Natural killer cell treated with Interleukin-12 subunit alpha and Interleukin-12 subunit beta and Interleukin-15 and Interleukin-18, amount 100 ng/mL, for 72 hours (primary cell): ENCODE data around the gene CES2. TPM values are rescaled to one million over a fixed set of nuclear protein-coding genes. Genes with fewer than 3 reads are reported as not detected.
"Not testable (repeated sequence)": the region's sequence is repeated elsewhere in the genome, so short reads cannot be mapped to it uniquely, and the experiment has no call there.

ENCODE experiments used
- ATAC-seq, 2 donors: fragments of 150-1000 bp; cut with Tn5 transposase in 1 of 2; sonication (Bioruptor Pico), chemical (Tn5 transposase) in 1 of 2; 2 replicates each; pipeline ENCODE4 v1.10.0; 2021
- DNase-seq: peaks from one replicate; pipeline ENCODE4 v3.0.0; 2022; ENCODE audit warnings: low spot score
- H3K27ac Mint-ChIP-seq, 2 donors: 1 replicate in 1 of 2; 2 replicates in 1 of 2; pipeline ENCODE4 v1.8.0; 2022; ENCODE audit warnings: mixed read lengths in 2 of 2, mild to moderate bottlenecking in 1 of 2, moderate library complexity in 1 of 2
- H3K27me3 Mint-ChIP-seq, 2 donors: 1 replicate in 1 of 2; 2 replicates in 1 of 2; pipeline ENCODE4 v1.8.0; 2022; ENCODE audit warnings: mixed read lengths in 2 of 2
- H3K36me3 Mint-ChIP-seq: one replicate; pipeline ENCODE4 v1.8.0; 2022; ENCODE audit warnings: mixed read lengths
- H3K4me1 Mint-ChIP-seq, 2 donors: 1 replicate in 1 of 2; 2 replicates in 1 of 2; pipeline ENCODE4 v1.8.0; 2022; ENCODE audit warnings: low read depth in 2 of 2, mixed read lengths in 2 of 2, mild to moderate bottlenecking in 1 of 2
- H3K4me3 Mint-ChIP-seq: one replicate; pipeline ENCODE4 v1.8.0; 2022; ENCODE audit warnings: mixed read lengths
- H3K9me3 Mint-ChIP-seq: 2 replicates; pipeline ENCODE4 v1.8.0; 2022; ENCODE audit warnings: mixed read lengths
- total RNA-seq, 2 donors: library from RNA; stranded (reverse); gene quantifications; one replicate each; pipeline ENCODE4 v1.2.3, GENCODE V29; 2022

The CES2 gene
- total RNA-seq, 2 donors from 2014 or later, result 27.7 to 36.7 TPM

DNA sequence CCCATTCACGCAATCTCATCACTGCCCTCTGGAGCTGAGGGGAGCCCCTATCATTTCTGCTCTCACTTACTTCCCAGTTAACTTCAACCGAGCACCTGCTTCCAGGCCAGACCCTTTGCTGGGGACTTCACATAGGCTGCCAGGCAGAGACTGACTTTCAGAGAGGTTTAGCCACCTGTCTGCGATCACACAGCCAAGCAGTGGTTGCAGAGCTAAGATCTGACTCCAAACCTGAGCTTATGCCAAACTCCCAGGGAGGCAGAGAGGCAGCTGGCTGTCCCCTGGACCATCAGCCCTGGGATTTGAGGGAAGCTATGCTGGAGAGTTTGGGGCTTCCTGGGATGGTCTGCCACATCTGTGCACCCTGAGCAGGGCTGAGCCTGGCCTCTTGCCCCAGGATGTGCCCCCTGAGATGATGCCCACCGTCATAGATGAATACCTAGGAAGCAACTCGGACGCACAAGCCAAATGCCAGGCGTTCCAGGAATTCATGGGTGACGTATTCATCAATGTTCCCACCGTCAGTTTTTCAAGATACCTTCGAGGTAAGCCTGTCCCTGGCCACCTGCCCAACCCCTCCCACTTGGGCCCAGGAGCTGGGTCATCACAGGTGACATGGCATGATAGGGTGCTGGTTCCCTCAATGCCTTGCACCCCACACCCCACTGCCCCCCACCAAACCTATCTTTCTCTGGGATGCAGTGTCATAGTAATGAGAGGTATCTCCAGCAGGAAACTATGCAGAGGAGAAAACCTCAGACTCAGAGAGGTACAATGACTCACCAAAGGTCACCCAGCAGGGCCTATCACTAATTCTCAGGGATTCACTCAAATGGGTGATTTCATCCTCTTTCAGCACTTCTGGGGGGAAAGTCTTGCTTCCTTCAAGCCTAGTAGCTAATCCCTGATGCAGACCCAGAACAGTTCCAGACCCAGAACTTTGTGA lies 35.7 kb downstream of the CES2 start:
- Mint-ChIP-seq H3K27me3 (no peaks in the 10 kb centered on the region), H3K27ac (no peak overlapping the region), H3K9me3 (no peaks in the 10 kb centered on the region), H3K4me1 (peaks cover 0 to 14% of the 10 kb centered on the region in 2 donors), H3K4me3 (no peak overlapping the region), H3K36me3 (no peaks in the 10 kb centered on the region)
- DNase-seq (peak; percentile 29), ATAC-seq (no peak)

- Mint-ChIP-seq H3K9me3 (no peaks in the 10 kb centered on the region), H3K4me3 (no peak overlapping the region), H3K27ac (no peak overlapping the region), H3K27me3 (peaks cover 0 to 2% of the 10 kb centered on the region in 2 donors), H3K36me3 (no peaks in the 10 kb centered on the region), H3K4me1 (peaks cover 3 to 14% of the 10 kb centered on the region in 2 donors)
- no peak for ATAC-seq
- DNase-seq, result no peak
These were observed 37.7 kb downstream of the CES2 start for GRCh38 chr16:66972983-66973382.

DNA sequence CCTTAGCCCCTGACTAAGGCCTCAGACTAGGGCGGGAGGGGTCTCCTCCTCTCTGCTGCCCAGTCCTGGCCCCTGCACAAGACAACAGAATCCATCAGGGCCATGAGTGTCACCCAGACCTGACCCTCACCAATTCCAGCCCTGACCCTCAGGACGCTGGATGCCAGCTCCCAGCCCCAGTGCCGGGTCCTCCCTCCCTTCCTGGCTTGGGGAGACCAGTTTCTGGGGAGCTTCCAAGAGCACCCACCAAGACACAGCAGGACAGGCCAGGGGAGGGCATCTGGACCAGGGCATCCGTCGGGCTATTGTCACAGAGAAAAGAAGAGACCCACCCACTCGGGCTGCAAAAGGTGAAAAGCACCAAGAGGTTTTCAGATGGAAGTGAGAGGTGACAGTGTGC lies 38.4 kb downstream of the CES2 start:
- Mint-ChIP-seq H3K36me3 (no peaks in the 10 kb centered on the region), H3K4me1 (peaks cover 3 to 14% of the 10 kb centered on the region in 2 donors), H3K27me3 (peaks cover 0 to 2% of the 10 kb centered on the region in 2 donors), H3K4me3 (no peak overlapping the region), H3K9me3 (no peaks in the 10 kb centered on the region), H3K27ac (no peak overlapping the region)
- ATAC-seq, result no peak
- DNase-seq, result no peak

DNA sequence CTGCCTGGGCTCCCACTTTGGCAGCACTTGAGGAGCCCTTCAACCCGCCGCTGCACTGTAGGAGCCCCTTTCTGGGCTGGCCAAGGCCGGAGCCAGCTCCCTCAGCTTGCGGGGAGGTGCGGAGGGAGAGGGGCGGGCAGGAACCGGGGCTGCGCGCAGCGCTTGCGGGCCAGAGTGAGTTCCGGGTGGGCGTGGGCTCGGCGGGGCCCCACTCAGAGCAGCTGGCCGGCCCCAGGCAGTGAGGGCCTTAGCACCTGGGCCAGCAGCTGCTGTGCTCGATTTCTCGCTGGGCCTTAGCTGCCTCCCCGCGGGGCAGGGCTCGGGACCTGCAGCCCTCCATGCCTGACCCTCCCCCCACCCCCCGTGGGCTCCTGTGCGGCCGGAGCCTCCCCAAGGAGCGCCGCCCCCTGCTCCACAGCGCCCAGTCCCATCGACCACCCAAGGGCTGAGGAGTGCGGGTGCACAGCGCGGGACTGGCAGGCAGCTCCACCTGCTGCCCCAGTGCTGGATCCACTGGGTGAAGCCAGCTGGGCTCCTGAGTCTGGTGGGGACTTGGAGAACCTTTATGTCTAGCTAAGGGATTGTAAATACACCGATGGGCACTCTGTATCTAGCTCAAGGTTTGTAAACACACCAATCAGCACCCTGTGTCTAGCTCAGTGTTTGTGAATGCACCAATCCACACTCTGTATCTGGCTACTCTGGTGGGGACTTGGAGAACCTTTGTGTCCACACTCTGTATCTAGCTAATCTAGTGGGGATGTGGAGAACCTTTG lies 39.0 kb downstream of the CES2 start:
- not testable (repeated sequence) for H3K27me3 Mint-ChIP-seq, ATAC-seq, H3K9me3 Mint-ChIP-seq, DNase-seq, H3K36me3 Mint-ChIP-seq
- H3K27ac Mint-ChIP-seq, result peak overlapping the region in 1 of 2 donors; percentile 18
- peaks cover 3 to 14% of the 10 kb centered on the region in 2 donors for H3K4me1 Mint-ChIP-seq
- H3K4me3 Mint-ChIP-seq, result peak overlapping the region; percentile 77

DNA sequence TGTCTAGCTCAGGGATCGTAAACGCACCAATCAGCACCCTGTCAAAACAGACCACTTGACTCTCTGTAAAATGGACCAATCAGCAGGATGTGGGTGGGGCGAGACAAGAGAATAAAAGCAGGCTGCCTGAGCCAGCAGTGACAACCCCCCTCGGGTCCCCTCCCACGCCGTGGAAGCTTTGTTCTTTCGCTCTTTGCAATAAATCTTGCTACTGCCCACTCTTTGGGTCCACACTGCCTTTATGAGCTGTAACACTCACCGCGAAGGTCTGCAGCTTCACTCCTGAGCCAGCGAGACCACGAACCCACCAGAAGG lies 39.6 kb downstream of the CES2 start:
- H3K36me3 Mint-ChIP-seq, H3K27me3 Mint-ChIP-seq, DNase-seq, H3K9me3 Mint-ChIP-seq, ATAC-seq: not testable (repeated sequence)
- peak overlapping the region; percentile 77 for H3K4me3 Mint-ChIP-seq
- peak overlapping the region in 1 of 2 donors; percentile 18 for H3K27ac Mint-ChIP-seq
- peaks cover 3 to 14% of the 10 kb centered on the region in 2 donors for H3K4me1 Mint-ChIP-seq

- H3K4me3 Mint-ChIP-seq, result peak overlapping the region; percentile 77
- no peaks in the 10 kb centered on the region for H3K36me3 Mint-ChIP-seq
- H3K4me1 Mint-ChIP-seq, result peaks cover 3 to 14% of the 10 kb centered on the region in 2 donors
- no peaks in the 10 kb centered on the region for H3K9me3 Mint-ChIP-seq
- H3K27ac Mint-ChIP-seq, result peak overlapping the region in 1 of 2 donors; percentile 18
- no peak for ATAC-seq
- no peak for DNase-seq
- H3K27me3 Mint-ChIP-seq, result peaks cover 0 to 2% of the 10 kb centered on the region in 2 donors
These were observed 40.1 kb downstream of the CES2 start for GRCh38 chr16:66975302-66975893.

GRCh38 chr16:66976746-66977145 lies 41.4 kb downstream of the CES2 start:
- Mint-ChIP-seq H3K9me3 (no peaks in the 10 kb centered on the region), H3K4me3 (no peak overlapping the region), H3K36me3 (no peaks in the 10 kb centered on the region), H3K27me3 (peaks cover 0 to 2% of the 10 kb centered on the region in 2 donors), H3K4me1 (peaks cover 3 to 14% of the 10 kb centered on the region in 2 donors), H3K27ac (peak overlapping the region in 1 of 2 donors; percentile 16)
- no peak for ATAC-seq
- DNase-seq, result no peak

DNA sequence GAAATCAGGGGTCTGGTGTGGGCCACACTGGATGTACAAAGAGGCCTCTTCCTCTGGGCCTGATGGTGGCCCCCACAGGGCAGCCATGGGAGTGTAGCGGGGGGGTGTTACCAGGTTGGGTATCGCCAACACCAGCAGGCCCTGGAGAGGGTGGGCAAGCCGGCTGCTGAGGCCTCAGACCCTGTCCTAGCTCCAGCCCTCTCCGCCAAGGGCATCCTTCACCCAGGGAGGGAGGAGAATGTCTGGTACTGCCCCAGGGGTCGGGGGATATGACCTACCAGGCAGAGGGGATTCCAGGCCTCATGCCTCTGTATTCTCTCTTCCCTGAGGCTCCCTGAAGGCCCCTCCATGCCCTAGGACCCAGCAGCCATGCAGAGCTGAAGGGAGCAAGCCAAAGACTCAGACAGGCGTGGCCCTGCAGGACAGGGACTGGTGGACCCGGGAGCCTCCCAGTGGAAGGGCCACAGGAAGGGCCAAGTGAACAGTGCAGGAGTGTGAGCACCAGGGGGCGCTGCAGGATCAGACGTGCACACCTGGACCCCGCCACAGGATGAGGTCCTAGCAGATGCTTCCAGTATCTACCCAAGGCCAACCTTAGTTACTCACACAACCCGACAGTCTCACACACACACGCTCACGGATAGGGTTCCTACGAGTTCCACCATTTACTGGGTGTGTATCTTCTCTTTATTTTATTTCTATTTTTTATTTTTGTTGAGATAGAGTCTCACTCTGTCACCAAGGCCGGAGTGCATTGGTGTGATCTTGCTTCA lies 42.2 kb downstream of the CES2 start:
- no peaks in the 10 kb centered on the region for H3K36me3 Mint-ChIP-seq
- peak; percentile 96 to 97 for ATAC-seq
- peak; percentile 88 for DNase-seq
- peaks cover 0 to 2% of the 10 kb centered on the region in 2 donors for H3K27me3 Mint-ChIP-seq
- no peak overlapping the region for H3K27ac Mint-ChIP-seq
- H3K9me3 Mint-ChIP-seq, result no peaks in the 10 kb centered on the region
- no peak overlapping the region for H3K4me3 Mint-ChIP-seq
- peaks cover 3 to 18% of the 10 kb centered on the region in 2 donors for H3K4me1 Mint-ChIP-seq

DNA sequence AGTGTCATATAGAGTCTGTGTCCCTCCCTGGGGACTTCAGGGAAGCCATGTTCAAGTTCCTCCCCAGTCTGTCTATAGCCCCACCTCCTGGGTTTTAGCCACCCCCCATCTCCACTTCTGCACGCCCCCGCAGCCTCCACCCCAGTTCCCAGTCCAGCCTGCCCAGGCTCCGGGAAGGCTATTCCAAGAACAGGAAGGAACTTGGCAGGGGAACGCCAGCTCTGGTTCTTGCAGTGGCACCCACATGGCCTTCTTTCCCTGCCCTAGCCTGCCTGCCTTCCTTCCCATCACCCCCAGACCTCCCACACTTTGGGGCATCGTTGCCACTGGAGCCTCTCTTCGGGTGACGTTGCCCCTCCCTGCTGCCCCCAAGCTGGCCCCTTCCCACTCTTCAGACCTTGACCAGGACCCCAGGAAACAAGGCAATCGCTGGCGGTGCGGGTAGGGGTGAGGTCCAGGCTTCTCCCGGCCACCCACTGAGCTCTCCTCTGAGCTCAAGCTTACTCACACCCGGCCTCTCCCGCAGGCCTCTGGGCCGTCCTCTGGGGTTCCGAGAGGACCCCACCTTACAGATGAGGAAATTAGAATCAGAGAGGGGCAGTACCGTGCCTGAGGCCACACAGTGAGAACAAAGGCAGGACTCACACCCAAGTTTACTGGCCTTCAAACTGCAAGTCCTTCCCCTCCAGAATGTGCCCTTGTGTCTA lies 43.8 kb downstream of the CES2 start:
- DNase-seq (no peak), ATAC-seq (no peak)
- Mint-ChIP-seq H3K4me3 (no peak overlapping the region), H3K27ac (no peak overlapping the region), H3K36me3 (no peaks in the 10 kb centered on the region), H3K9me3 (no peaks in the 10 kb centered on the region), H3K27me3 (peaks cover 0 to 2% of the 10 kb centered on the region in 2 donors), H3K4me1 (peaks cover 5 to 25% of the 10 kb centered on the region in 2 donors)

DNA sequence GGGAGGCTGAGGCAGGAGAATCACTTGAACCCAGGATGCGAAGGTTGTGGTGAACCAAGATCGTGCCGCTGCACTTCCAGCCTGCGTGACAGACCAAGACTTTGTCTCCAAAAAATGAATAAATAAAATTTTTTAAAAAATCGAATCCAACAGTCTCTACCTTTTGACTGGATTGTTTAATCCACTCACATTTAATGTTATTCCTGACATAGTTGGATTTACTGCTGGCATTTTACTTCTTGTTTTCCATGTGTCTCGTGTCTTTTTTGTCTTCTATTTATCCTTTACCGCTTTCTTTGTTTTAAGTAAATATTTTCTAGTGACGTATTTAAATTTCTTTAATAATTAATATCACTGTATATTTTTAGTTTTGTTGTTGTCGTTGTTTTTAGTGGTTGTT lies 47.7 kb downstream of the CES2 start:
- no peak for ATAC-seq

GRCh38 chr16:66984892-66985311 lies 49.6 kb downstream of the CES2 start:
- Mint-ChIP-seq H3K36me3 (no peaks in the 10 kb centered on the region), H3K27me3 (no peaks in the 10 kb centered on the region), H3K9me3 (no peaks in the 10 kb centered on the region), H3K4me3 (peak overlapping the region; percentile 71), H3K4me1 (peaks cover 21 to 30% of the 10 kb centered on the region in 2 donors), H3K27ac (peak overlapping the region; percentile 97 to 98)
- ATAC-seq (peak; percentile 86 to 92), DNase-seq (peak; percentile 70)

More for the DNA sequence above, 47.7 kb downstream of the CES2 start:
- H3K27me3 Mint-ChIP-seq, result no peaks in the 10 kb centered on the region
- H3K27ac Mint-ChIP-seq, result no peak overlapping the region
- H3K36me3 Mint-ChIP-seq, result no peaks in the 10 kb centered on the region
- no peak overlapping the region for H3K4me3 Mint-ChIP-seq
- DNase-seq, result no peak
- H3K4me1 Mint-ChIP-seq, result peaks cover 21 to 30% of the 10 kb centered on the region in 2 donors
- no peaks in the 10 kb centered on the region for H3K9me3 Mint-ChIP-seq

DNA sequence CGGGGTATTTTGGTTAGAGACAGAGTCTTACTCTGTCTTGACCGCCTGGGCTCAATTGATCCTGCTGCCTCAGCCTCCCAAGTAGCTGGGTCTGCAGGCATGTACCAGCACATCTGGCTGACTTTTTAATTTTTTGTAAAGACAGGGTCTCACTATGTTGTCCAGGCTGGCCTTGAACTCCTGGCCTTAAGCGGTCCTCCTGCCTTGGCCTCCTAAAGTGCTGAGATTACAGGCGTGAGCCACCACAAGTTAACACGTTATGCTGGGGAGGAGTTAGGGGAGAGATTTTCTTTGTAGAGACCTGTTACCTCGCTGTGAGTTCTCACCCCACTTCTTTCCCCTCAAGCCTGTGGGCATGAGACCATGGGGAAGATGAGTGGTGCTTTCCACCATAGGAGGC lies 51.2 kb downstream of the CES2 start:
- Mint-ChIP-seq H3K4me3 (no peak overlapping the region), H3K9me3 (no peaks in the 10 kb centered on the region), H3K36me3 (no peaks in the 10 kb centered on the region), H3K4me1 (peaks cover 21 to 30% of the 10 kb centered on the region in 2 donors), H3K27me3 (no peaks in the 10 kb centered on the region), H3K27ac (peak overlapping the region; percentile 65 to 90)
- DNase-seq, result no peak
- peak in 1 of 2 donors; percentile 36 for ATAC-seq
